A673 (cell line): Measurements from ENCODE around the gene TMEM215.

Experiments
- EZH2 ChIP-seq: fragments of 200-600 bp; sonication (generic); IDR thresholded peaks from 2 replicates; pipeline ENCODE4 v1.6.1; 2017; ENCODE audit warnings: borderline replicate concordance, low read depth, mild to moderate bottlenecking, mixed read lengths, antibody characterized with exemption, low read length; ENCODE audit not compliant: poor library complexity, severe bottlenecking
- TF ChIP-seq, protein P1 (sequence below): fragments of 300-800, 200-600 bp; sonication (generic); conservative IDR thresholded peaks from 2 replicates; pipeline ENCODE4 v1.5.1; 2017; ENCODE audit warnings: low read depth, mild to moderate bottlenecking, antibody characterized with exemption, low read length, moderate library complexity, mixed read lengths

GRCh38 chr9:32764139-32764538 is 19.2 kb upstream of the TMEM215 start:
- TF ChIP-seq, protein P1, sequence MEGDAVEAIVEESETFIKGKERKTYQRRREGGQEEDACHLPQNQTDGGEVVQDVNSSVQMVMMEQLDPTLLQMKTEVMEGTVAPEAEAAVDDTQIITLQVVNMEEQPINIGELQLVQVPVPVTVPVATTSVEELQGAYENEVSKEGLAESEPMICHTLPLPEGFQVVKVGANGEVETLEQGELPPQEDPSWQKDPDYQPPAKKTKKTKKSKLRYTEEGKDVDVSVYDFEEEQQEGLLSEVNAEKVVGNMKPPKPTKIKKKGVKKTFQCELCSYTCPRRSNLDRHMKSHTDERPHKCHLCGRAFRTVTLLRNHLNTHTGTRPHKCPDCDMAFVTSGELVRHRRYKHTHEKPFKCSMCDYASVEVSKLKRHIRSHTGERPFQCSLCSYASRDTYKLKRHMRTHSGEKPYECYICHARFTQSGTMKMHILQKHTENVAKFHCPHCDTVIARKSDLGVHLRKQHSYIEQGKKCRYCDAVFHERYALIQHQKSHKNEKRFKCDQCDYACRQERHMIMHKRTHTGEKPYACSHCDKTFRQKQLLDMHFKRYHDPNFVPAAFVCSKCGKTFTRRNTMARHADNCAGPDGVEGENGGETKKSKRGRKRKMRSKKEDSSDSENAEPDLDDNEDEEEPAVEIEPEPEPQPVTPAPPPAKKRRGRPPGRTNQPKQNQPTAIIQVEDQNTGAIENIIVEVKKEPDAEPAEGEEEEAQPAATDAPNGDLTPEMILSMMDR, result no peak
- TF ChIP-seq EZH2, result no peak
